GM10266 (cell line): ENCODE results near the gene SLC35A5.
A peak's percentile ranks its signal among the peaks of the same experiment; 100 is the strongest.
"Not testable (repeated sequence)": the region's sequence is repeated elsewhere in the genome, so short reads cannot be mapped to it uniquely, and the experiment has no call there.

ENCODE experiments used
- DNase-seq: peaks from one replicate; pipeline ENCODE4 v3.0.0; 2012; ENCODE audit errors: extremely low spot score
- TF ChIP-seq, protein P1 (sequence below): IDR thresholded peaks from 2 replicates; pipeline ENCODE4 v1.5.1; 2012; ENCODE audit warnings: mild to moderate bottlenecking, low read depth; ENCODE audit not compliant: control insufficient read depth, insufficient read depth; ENCODE audit errors: missing control alignments

Gene SLC35A5, protein sequence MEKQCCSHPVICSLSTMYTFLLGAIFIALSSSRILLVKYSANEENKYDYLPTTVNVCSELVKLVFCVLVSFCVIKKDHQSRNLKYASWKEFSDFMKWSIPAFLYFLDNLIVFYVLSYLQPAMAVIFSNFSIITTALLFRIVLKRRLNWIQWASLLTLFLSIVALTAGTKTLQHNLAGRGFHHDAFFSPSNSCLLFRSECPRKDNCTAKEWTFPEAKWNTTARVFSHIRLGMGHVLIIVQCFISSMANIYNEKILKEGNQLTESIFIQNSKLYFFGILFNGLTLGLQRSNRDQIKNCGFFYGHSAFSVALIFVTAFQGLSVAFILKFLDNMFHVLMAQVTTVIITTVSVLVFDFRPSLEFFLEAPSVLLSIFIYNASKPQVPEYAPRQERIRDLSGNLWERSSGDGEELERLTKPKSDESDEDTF

GRCh38 chr3:112561734-112562529 is at the start of gene SLC35A5, which contains the start of gene ATG3:
SLC35A5 (plus strand) TSS chr3:112562045; CDS start chr3:112563404, 1,359 bp downstream.
ATG3 (minus strand) TSS chr3:112561962; CDS start chr3:112561528, 434 bp downstream.
- DNase-seq: peak; percentile 95
- TF ChIP-seq, protein P1, sequence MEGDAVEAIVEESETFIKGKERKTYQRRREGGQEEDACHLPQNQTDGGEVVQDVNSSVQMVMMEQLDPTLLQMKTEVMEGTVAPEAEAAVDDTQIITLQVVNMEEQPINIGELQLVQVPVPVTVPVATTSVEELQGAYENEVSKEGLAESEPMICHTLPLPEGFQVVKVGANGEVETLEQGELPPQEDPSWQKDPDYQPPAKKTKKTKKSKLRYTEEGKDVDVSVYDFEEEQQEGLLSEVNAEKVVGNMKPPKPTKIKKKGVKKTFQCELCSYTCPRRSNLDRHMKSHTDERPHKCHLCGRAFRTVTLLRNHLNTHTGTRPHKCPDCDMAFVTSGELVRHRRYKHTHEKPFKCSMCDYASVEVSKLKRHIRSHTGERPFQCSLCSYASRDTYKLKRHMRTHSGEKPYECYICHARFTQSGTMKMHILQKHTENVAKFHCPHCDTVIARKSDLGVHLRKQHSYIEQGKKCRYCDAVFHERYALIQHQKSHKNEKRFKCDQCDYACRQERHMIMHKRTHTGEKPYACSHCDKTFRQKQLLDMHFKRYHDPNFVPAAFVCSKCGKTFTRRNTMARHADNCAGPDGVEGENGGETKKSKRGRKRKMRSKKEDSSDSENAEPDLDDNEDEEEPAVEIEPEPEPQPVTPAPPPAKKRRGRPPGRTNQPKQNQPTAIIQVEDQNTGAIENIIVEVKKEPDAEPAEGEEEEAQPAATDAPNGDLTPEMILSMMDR: no peak

- DNase-seq: no peak
- TF ChIP-seq, protein P1: no peak
Measured at GRCh38 chr3:112512320-112512719, 49.5 kb upstream of the SLC35A5 start.

- DNase-seq: peak; percentile 59
- TF ChIP-seq, protein P1: no peak
Measured at GRCh38 chr3:112514527-112515128, 47.2 kb upstream of the SLC35A5 start.

- not testable (repeated sequence) for DNase-seq
Measured at GRCh38 chr3:112518970-112519369, 42.9 kb upstream of the SLC35A5 start.

DNA sequence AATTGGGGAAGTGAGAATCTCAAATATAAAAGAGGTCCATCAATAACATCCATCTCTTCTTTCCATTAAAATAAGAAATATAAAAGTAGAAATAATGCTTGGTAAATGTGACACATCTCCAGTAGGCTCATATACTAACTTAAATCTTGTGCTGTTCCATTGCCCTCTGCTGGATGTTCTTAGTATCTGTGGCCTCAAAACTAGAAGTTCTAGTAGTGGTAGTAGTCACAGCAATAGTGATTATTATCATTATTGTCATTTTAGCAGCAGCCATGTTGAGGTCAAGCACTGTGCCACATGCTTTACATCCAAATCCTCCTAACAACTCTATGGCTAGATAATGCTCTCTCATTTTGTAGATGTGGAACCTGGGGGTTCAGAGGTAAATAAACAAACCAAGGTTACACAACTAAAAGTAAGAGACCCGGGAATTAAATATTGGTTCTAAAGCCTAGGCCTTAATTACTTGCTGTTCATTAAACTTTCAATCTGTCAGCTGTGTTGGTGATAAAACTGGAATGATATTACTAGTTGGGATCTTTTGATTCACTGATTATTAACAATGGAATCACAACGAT is 42.3 kb upstream of the SLC35A5 start:
- peak; percentile 48 for DNase-seq
- TF ChIP-seq, protein P1: peak; percentile 68

DNA sequence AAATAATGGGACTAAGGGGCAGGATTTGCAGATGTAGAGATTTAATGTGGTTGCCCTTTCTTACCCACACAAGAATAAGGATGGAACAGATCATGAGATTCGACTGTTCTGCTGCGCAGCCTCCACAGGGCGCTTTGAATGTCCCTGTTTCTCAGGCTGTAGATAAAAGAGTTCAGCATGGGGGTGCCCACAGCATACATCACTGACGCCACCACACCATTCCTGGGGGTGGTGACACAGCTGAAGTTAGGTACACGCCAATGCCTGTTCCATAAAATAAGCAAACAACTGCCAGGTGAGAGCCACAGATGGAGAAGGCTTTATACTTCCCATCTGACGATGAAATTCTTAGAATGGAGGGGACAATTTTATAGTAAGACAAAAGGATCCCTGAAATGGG is 37.7 kb upstream of the SLC35A5 start:
- not testable (repeated sequence) for DNase-seq

DNA sequence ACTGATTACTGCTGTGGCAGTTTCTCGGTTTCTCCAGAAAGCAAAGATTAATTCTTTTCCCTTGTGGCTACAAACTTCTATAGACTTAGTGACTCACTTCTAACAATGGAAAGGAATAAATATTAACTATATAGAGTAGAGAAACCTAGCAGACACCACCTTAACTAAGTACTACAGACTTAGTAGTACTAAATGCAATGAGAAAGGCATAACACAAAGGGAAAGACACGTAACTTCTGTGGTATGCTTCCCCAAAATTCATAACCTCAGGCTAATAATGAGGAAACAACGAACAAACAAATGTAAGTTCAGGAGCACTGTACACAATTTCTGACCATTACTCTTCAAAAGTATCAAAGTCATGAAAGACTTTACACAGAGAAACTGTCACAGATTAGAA is 31.3 kb upstream of the SLC35A5 start:
- no peak for DNase-seq
- TF ChIP-seq, protein P1: no peak
